Measurements from ENCODE around the gene DGCR6L.
"Not testable (repeated sequence)": the region's sequence is repeated elsewhere in the genome, so short reads cannot be mapped to it uniquely, and the experiment has no call there.

DGCR6L gene

DNA sequence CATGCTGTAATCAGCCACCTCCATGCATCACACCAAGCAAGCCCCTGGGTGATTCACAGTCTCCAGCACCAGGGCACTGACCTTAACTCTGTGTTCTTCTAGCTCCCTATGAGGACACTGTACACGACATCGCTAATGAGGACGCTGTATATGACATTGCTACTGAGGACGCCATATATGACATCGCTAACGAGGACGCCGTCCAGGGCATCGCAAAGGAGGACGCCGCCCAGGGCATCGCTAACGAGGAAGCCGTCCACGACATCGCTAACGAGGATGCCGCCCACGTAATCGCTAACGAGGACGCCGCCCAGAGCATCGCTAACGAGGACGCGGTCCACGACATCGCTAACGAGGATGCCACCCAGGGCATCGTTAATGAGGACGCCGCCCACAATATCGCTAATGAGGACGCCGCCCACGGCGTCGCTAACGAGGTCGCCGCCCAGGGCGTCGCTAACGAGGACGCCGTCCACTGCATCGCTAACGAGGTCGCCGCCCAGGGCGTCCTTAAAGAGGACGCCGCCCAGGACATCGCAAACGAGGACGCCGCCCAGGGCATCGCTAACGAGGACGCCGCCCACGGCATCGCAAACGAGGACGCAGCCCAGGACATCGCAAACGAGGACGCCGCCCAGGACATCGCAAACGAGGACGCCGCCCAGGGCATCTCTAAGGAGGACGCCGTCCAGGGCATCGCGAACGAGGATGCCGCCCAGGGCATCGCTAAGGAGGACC lies 34.5 kb upstream of the DGCR6L start:
- H3K4me1 ChIP-seq (ENCODE audit: insufficient read depth, low read length), result no peaks in the 10 kb centered on the region
- no peaks in the 10 kb centered on the region for H3K9me3 ChIP-seq (ENCODE audit: control insufficient read depth, insufficient read depth, low read length)
- no peak overlapping the region for H3K9ac ChIP-seq (ENCODE audit: low read depth, low read length)
- H3K36me3 ChIP-seq (ENCODE audit: insufficient read depth, low read length), result no peaks in the 10 kb centered on the region

DNA sequence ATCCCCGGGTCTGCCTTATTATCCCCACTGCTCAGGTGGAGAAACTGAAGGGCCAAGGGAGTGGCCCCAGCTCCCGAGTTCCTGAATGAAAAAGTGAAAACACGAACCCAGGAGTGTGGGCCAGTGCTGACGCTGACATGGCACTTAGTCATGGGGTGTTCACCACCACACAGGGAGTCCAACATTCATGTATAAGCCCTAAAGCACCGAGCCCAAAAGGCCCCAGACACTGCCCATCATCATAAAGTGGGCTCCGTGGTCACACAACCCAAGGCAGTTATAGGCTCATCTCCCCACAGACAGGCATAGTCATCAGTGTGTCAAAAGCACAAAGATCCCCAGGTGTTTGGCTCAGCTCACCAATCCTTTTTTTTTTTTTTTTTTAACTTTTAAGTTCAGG lies 32.7 kb upstream of the DGCR6L start:
- not testable (repeated sequence) for H3K36me3 ChIP-seq (ENCODE audit: insufficient read depth, low read length); H3K9ac ChIP-seq (ENCODE audit: low read depth, low read length); H3K9me3 ChIP-seq (ENCODE audit: control insufficient read depth, insufficient read depth, low read length)

GRCh38 chr22:20346553-20346952 lies 26.7 kb upstream of the DGCR6L start:
- not testable (repeated sequence) for H3K4me1 ChIP-seq (ENCODE audit: insufficient read depth, low read length); H3K9ac ChIP-seq (ENCODE audit: low read depth, low read length); H3K9me3 ChIP-seq (ENCODE audit: control insufficient read depth, insufficient read depth, low read length); H3K36me3 ChIP-seq (ENCODE audit: insufficient read depth, low read length)

More for the DNA sequence above, 32.7 kb upstream of the DGCR6L start:
- not testable (repeated sequence) for H3K4me1 ChIP-seq (ENCODE audit: insufficient read depth, low read length)

- not testable (repeated sequence) for H3K36me3 ChIP-seq (ENCODE audit: insufficient read depth, low read length); H3K9ac ChIP-seq (ENCODE audit: low read depth, low read length); H3K9me3 ChIP-seq (ENCODE audit: control insufficient read depth, insufficient read depth, low read length); H3K4me1 ChIP-seq (ENCODE audit: insufficient read depth, low read length)
Observed at GRCh38 chr22:20338291-20338690, 18.4 kb upstream of the DGCR6L start.

DNA sequence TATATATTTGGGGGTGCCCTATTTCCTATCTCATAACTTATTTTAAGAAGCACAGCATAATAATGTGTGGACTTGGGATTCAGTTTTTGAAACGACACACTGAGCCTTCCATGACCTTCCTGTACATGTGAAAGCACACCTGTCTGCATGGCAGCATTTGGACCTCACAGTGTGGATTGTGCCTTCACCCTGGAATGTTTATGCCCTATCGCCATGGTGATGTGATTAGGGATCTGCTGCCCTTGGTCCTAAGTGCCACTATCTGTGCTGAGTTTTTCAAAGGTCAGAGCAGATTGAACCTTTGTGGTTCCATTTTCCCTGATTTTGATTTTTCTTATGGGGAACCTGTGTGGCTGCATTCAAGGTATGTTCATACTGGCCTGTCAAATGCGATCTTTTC lies 17.9 kb upstream of the DGCR6L start:
- not testable (repeated sequence) for H3K9ac ChIP-seq (ENCODE audit: low read depth, low read length); H3K9me3 ChIP-seq (ENCODE audit: control insufficient read depth, insufficient read depth, low read length); H3K36me3 ChIP-seq (ENCODE audit: insufficient read depth, low read length); H3K4me1 ChIP-seq (ENCODE audit: insufficient read depth, low read length)

DNA sequence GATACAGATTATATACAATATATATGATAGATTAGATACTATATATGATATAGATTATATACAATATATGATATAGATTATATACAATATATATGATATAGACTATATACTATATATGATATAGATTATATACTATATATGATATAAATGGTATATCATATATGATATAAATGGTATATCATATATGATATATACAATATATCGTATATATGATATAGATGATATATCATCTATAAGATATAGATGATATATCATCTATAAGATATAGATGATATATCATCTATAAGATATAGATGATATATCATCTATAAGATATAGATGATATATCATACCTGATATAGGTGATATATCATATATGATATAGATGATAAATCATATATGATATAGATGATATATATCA lies 16.7 kb upstream of the DGCR6L start:
- H3K9ac ChIP-seq (ENCODE audit: low read depth, low read length); H3K36me3 ChIP-seq (ENCODE audit: insufficient read depth, low read length); H3K9me3 ChIP-seq (ENCODE audit: control insufficient read depth, insufficient read depth, low read length); H3K4me1 ChIP-seq (ENCODE audit: insufficient read depth, low read length): not testable (repeated sequence)

DNA sequence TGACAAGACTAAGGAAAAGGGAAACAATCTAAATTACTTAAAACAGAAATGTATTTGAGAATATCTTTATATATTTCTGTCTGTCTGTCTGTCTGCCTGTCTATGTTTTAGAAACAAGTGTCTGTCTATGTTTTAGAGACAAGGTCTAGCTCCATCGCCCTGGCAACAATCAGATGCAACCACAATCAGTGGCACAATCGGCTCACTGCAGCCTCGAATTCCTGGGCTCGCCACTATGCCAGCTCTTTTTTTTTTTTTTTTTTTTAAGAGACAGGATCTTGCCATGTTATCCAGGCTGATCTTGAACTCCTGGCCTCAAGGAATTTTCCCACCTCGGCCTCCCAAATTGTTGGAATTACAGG lies 8.7 kb upstream of the DGCR6L start:
- H3K9me3 ChIP-seq (ENCODE audit: control insufficient read depth, insufficient read depth, low read length); H3K36me3 ChIP-seq (ENCODE audit: insufficient read depth, low read length); H3K4me1 ChIP-seq (ENCODE audit: insufficient read depth, low read length); H3K9ac ChIP-seq (ENCODE audit: low read depth, low read length): not testable (repeated sequence)

GRCh38 chr22:20325996-20326395 lies 6.1 kb upstream of the DGCR6L start:
- not testable (repeated sequence) for H3K4me1 ChIP-seq (ENCODE audit: insufficient read depth, low read length); H3K9ac ChIP-seq (ENCODE audit: low read depth, low read length); H3K9me3 ChIP-seq (ENCODE audit: control insufficient read depth, insufficient read depth, low read length); H3K36me3 ChIP-seq (ENCODE audit: insufficient read depth, low read length)

DNA sequence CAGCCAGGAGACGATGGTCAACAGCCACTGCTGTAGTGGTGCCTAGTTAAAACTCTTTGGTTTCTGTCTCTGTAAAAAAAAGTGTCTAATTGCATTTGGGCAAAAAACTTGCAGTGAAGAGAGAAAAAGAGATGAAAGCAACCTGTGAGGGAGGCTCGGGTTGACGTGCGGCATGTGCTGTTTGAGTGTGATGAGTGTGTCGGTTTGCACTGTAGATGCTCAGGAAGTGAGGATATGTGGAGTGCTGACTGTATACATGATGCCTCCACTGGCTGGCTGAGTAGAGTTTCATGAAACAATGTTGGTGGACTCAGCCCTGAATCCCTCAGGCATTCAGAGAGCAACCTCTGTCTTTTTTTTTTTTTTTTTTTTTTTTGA lies 4.3 kb upstream of the DGCR6L start:
- Histone ChIP-seq H3K36me3 (ENCODE audit: insufficient read depth, low read length) (no peaks in the 10 kb centered on the region), H3K9ac (ENCODE audit: low read depth, low read length) (no peak overlapping the region), H3K9me3 (ENCODE audit: control insufficient read depth, insufficient read depth, low read length) (no peaks in the 10 kb centered on the region), H3K4me1 (ENCODE audit: insufficient read depth, low read length) (peaks cover 4% of the 10 kb centered on the region; the same call in 1 of the 2 replicates)

GRCh38 chr22:20321552-20322211 lies 1.8 kb upstream of the DGCR6L start:
- peaks cover 12% of the 10 kb centered on the region; the same call in 1 of the 2 replicates for H3K4me1 ChIP-seq (ENCODE audit: insufficient read depth, low read length)
- H3K9me3 ChIP-seq (ENCODE audit: control insufficient read depth, insufficient read depth, low read length); H3K36me3 ChIP-seq (ENCODE audit: insufficient read depth, low read length); H3K9ac ChIP-seq (ENCODE audit: low read depth, low read length): not testable (repeated sequence)

GRCh38 chr22:20320659-20321551 lies 1.0 kb upstream of the DGCR6L start:
- H3K4me1 ChIP-seq (ENCODE audit: insufficient read depth, low read length), result peaks cover 13% of the 10 kb centered on the region; the same call in 1 of the 2 replicates

GRCh38 chr22:20319041-20319744 lies 667 bp downstream of the DGCR6L start:
- Histone ChIP-seq H3K36me3 (ENCODE audit: insufficient read depth, low read length) (no peaks in the 10 kb centered on the region), H3K9ac (ENCODE audit: low read depth, low read length) (peak overlapping the region; percentile 64), H3K9me3 (ENCODE audit: control insufficient read depth, insufficient read depth, low read length) (no peaks in the 10 kb centered on the region), H3K4me1 (ENCODE audit: insufficient read depth, low read length) (peaks cover 13% of the 10 kb centered on the region; the same call in 1 of the 2 replicates)

More at GRCh38 chr22:20320659-20321551, 1.0 kb upstream of the DGCR6L start:
- H3K36me3 ChIP-seq (ENCODE audit: insufficient read depth, low read length); H3K9me3 ChIP-seq (ENCODE audit: control insufficient read depth, insufficient read depth, low read length): not testable (repeated sequence)
- peak overlapping the region; percentile 89 for H3K9ac ChIP-seq (ENCODE audit: low read depth, low read length)

- H3K36me3 ChIP-seq (ENCODE audit: insufficient read depth, low read length); H3K9ac ChIP-seq (ENCODE audit: low read depth, low read length); H3K9me3 ChIP-seq (ENCODE audit: control insufficient read depth, insufficient read depth, low read length): not testable (repeated sequence)
- H3K4me1 ChIP-seq (ENCODE audit: insufficient read depth, low read length), result peaks cover 13% of the 10 kb centered on the region; the same call in 1 of the 2 replicates
Observed at GRCh38 chr22:20318043-20318688, 1.7 kb downstream of the DGCR6L start.
